Left lung (tissue), 10 donors: ENCODE results near the gene NEFH. TPM values are rescaled to one million over a fixed set of nuclear protein-coding genes. Genes with fewer than 3 reads are reported as not detected.

ENCODE experiments used
- ATAC-seq: fragments of 200-7000 bp; cut with Tn5 transposase; one replicate; pipeline ENCODE4 v1.9.1; 2020; ENCODE audit warnings: moderate library complexity
- DNase-seq, 4 donors: peaks; one replicate each; pipeline ENCODE4 v3.0.0-alpha.2; 2013 to 2020
- H3K27ac ChIP-seq, 2 donors: fragments of 200-600 bp; sonication (generic) in 1 of 2; one replicate each; pipeline versions ENCODE4 v1.5.0 to v1.8.0; 2020 to 2021
- H3K27me3 ChIP-seq, 2 donors: fragments of 200-600 bp; sonication (generic) in 1 of 2; one replicate each; pipeline versions ENCODE4 v1.5.0 to v1.8.0; 2020 to 2021
- H3K36me3 ChIP-seq, 2 donors: fragments of 200-600 bp; sonication (generic) in 1 of 2; one replicate each; pipeline versions ENCODE4 v1.5.0 to v1.8.0; 2020 to 2021
- H3K4me1 ChIP-seq, 2 donors: fragments of 200-600 bp; one replicate each; pipeline ENCODE4 v1.8.0; 2021
- H3K4me3 ChIP-seq, 2 donors: fragments of 200-600 bp; sonication (generic) in 1 of 2; one replicate each; pipeline versions ENCODE4 v1.5.0 to v1.8.0; 2020 to 2021; ENCODE audit warnings: mild to moderate bottlenecking in 1 of 2
- H3K9me3 ChIP-seq, 2 donors: fragments of 200-600 bp; sonication (generic) in 1 of 2; one replicate each; pipeline versions ENCODE4 v1.5.0 to v1.8.0; 2020 to 2021
- intact Hi-C, 2 donors: fragments of 100-400 bp; cut with DNase I; formaldehyde crosslinking; loops; one replicate each; pipeline versions ENCODE4 v1.11.2 to v1.14.2; 2022
- polyA plus RNA-seq, 6 donors: library from polyadenylated mRNA; unstranded; fragments of 120-200 nt; gene quantifications; one replicate each; pipeline ENCODE4 v1.2.1, GENCODE V29; 2013; ENCODE audit not compliant: insufficient read length in 6 of 6
- total RNA-seq, 2 donors: library from RNA; stranded (reverse); fragmentation: NEBNext Ultra II Directional; extraction: Animal tissue kit (Norgen Biotek cat#: 25700); gene quantifications; one replicate each; pipeline ENCODE4 v1.2.1, GENCODE V29; 2021
- TF ChIP-seq, protein P1 (sequence below), 2 donors: fragments of 200-600 bp; sonication (generic) in 1 of 2; IDR thresholded peaks; one replicate each; pipeline versions ENCODE4 v1.5.0 to v1.8.0; 2021; ENCODE audit warnings: antibody characterized with exemption in 2 of 2
- donor health status: DM: no; HTN: yes; CAD: no.
- donor health status: DM: no; HTN: no; CAD: no.

The NEFH gene
- total and polyA plus RNA-seq, 8 donors, result 0.55 to 5.8 (median 4.6) TPM

GRCh38 chr22:29482253-29482652 lies 2.2 kb downstream of the NEFH start:
- TF ChIP-seq, protein P1, sequence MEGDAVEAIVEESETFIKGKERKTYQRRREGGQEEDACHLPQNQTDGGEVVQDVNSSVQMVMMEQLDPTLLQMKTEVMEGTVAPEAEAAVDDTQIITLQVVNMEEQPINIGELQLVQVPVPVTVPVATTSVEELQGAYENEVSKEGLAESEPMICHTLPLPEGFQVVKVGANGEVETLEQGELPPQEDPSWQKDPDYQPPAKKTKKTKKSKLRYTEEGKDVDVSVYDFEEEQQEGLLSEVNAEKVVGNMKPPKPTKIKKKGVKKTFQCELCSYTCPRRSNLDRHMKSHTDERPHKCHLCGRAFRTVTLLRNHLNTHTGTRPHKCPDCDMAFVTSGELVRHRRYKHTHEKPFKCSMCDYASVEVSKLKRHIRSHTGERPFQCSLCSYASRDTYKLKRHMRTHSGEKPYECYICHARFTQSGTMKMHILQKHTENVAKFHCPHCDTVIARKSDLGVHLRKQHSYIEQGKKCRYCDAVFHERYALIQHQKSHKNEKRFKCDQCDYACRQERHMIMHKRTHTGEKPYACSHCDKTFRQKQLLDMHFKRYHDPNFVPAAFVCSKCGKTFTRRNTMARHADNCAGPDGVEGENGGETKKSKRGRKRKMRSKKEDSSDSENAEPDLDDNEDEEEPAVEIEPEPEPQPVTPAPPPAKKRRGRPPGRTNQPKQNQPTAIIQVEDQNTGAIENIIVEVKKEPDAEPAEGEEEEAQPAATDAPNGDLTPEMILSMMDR (IDR thresholded peaks at IDR 0.05), result no peak
- H3K27me3 ChIP-seq, result peaks cover 41 to 62% of the 10 kb centered on the region in 2 donors
- intact Hi-C loops, result no loop called here

GRCh38 chr22:29482726-29483125 lies 2.7 kb downstream of the NEFH start:
- ATAC-seq (no peak), DNase-seq (no peak)
- peaks cover 41 to 57% of the 10 kb centered on the region in 2 donors for H3K27me3 ChIP-seq
- TF ChIP-seq, protein P1 (IDR thresholded peaks at IDR 0.05), result no peak
- intact Hi-C loops, result no loop called here
- H3K36me3 ChIP-seq, result no peaks in the 10 kb centered on the region
- no peaks in the 10 kb centered on the region for H3K9me3 ChIP-seq
- no peak overlapping the region for H3K4me3 ChIP-seq
- H3K27ac ChIP-seq, result no peak overlapping the region
- peaks cover 0 to 19% of the 10 kb centered on the region in 2 donors for H3K4me1 ChIP-seq

More at GRCh38 chr22:29482253-29482652, 2.2 kb downstream of the NEFH start:
- H3K4me3 ChIP-seq, result no peak overlapping the region
- no peaks in the 10 kb centered on the region for H3K9me3 ChIP-seq
- DNase-seq (no peak), ATAC-seq (no peak)
- H3K36me3 ChIP-seq, result no peaks in the 10 kb centered on the region
- no peak overlapping the region for H3K27ac ChIP-seq
- peaks cover 0 to 19% of the 10 kb centered on the region in 2 donors for H3K4me1 ChIP-seq

GRCh38 chr22:29483254-29483653 lies 3.2 kb downstream of the NEFH start:
- Histone ChIP-seq H3K36me3 (no peaks in the 10 kb centered on the region), H3K9me3 (no peaks in the 10 kb centered on the region), H3K27me3 (peaks cover 41 to 52% of the 10 kb centered on the region in 2 donors), H3K4me1 (peaks cover 0 to 19% of the 10 kb centered on the region in 2 donors), H3K27ac (no peak overlapping the region), H3K4me3 (no peak overlapping the region)
- TF ChIP-seq, protein P1 (IDR thresholded peaks at IDR 0.05), result no peak
- DNase-seq, result no peak
- ATAC-seq, result no peak
- intact Hi-C loops, result no loop called here

DNA sequence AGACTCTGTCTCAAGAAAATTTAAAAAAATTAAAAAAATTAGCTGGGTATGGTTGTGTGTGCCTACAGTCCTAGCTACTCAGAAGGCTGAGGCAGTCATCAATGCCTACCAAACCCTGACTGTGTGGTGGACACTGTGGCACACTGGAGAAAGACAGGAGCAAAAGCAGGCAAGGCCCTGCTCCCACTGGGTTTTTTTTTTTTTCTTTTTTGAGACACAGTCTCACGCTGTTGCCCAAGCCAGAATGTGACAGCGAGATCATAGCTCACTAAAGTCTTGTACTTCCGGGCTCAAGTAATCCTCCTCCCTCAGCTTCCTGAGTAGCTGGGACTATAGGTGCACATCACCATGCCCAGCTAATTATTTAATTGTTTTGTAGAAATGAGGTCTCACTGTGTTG lies 4.6 kb downstream of the NEFH start:
- H3K27me3 ChIP-seq, result peaks cover 27 to 38% of the 10 kb centered on the region in 2 donors
- no peaks in the 10 kb centered on the region for H3K36me3 ChIP-seq
- ATAC-seq (no peak), DNase-seq (no peak)
- TF ChIP-seq, protein P1 (IDR thresholded peaks at IDR 0.05), result no peak
- H3K4me3 ChIP-seq, result no peak overlapping the region
- intact Hi-C loops, result no loop called here
- no peaks in the 10 kb centered on the region for H3K9me3 ChIP-seq
- no peak overlapping the region for H3K27ac ChIP-seq
- peaks cover 0 to 19% of the 10 kb centered on the region in 2 donors for H3K4me1 ChIP-seq

DNA sequence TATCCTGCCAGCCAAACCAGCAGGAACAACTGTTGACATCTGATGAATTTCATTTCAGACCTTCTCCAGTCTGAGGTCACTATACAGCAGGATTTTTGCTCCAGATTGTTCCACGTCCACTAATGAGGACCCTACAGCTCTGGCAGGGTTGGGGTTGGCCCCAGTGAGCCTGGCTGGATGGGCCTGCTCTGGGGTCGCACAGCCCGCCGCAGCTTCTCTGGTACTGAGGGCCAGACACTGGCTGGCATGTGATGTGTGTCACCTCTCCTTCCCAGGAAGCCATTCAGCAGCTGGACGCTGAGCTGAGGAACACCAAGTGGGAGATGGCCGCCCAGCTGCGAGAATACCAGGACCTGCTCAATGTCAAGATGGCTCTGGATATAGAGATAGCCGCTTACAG lies 5.4 kb downstream of the NEFH start:
- no peak for ATAC-seq
- Histone ChIP-seq H3K4me3 (no peak overlapping the region), H3K27ac (no peak overlapping the region), H3K27me3 (peaks cover 19 to 30% of the 10 kb centered on the region in 2 donors), H3K36me3 (no peaks in the 10 kb centered on the region), H3K4me1 (peaks cover 0 to 12% of the 10 kb centered on the region in 2 donors), H3K9me3 (no peaks in the 10 kb centered on the region)
- intact Hi-C loops, result no loop called here
- TF ChIP-seq, protein P1 (IDR thresholded peaks at IDR 0.05), result no peak
- no peak for DNase-seq
